IMR-90 (cell line): ENCODE measurements around the gene C10orf90. TPM values are rescaled to one million over a fixed set of nuclear protein-coding genes. Genes with fewer than 3 reads are reported as not detected.

Experiments used
- ATAC-seq: fragments of 200-7000 bp; cut with Tn5 transposase; 2 replicates; pipeline ENCODE4 v1.9.1; 2020; ENCODE audit warnings: low read depth, mild to moderate bottlenecking, moderate library complexity
- BruUV-seq: library from RNA; stranded (reverse); fragments of 400-500 nt; replicated peaks from 2 replicates; lab custom pipeline; 2021; lab: Mats Ljungman, UMichigan
- CTCF ChIA-PET: fragments of 300-600 bp; formaldehyde crosslinking; extraction: SDS; loops from one replicate; lab custom pipeline; 2021; ENCODE audit warnings: antibody characterized with exemption; lab: Yijun Ruan, JAX
- POLR2A ChIA-PET: fragments of 300-600 bp; sonication (Branson Sonifier 250); formaldehyde crosslinking; loops from one replicate; lab custom pipeline; 2022; ENCODE audit warnings: antibody characterized with exemption; ENCODE audit not compliant: unreplicated experiment; lab: Charles Lee
- DNase-seq: peaks from one replicate; pipeline ENCODE4 v3.0.0; 2013
- H2AFZ ChIP-seq: replicated peaks from 2 replicates; pipeline ENCODE3; 2013; ENCODE audit warnings: low read length, mild to moderate bottlenecking; ENCODE audit not compliant: poor library complexity
- H2AK5ac ChIP-seq: 2 replicates; pipeline ENCODE4 v1.6.1; 2013; ENCODE audit warnings: low read depth, low read length, inconsistent platforms
- H2AK9ac ChIP-seq: replicated peaks from 2 replicates; pipeline ENCODE3; 2013; ENCODE audit warnings: mild to moderate bottlenecking, low read depth, low read length, moderate library complexity; ENCODE audit not compliant: poor library complexity
- H2BK120ac ChIP-seq: 2 replicates; pipeline ENCODE4 v1.6.1; 2013; ENCODE audit warnings: low read depth, low read length, inconsistent platforms
- H2BK15ac ChIP-seq: 3 replicates; pipeline ENCODE4 v1.6.1; 2013; ENCODE audit warnings: low read depth, low read length, inconsistent platforms
- H2BK20ac ChIP-seq: 2 replicates; pipeline ENCODE4 v1.6.1; 2013; ENCODE audit warnings: low read depth, mild to moderate bottlenecking, inconsistent platforms, low read length, moderate library complexity
- H2BK5ac ChIP-seq: 2 replicates; pipeline ENCODE4 v1.6.1; 2013; ENCODE audit warnings: mild to moderate bottlenecking, low read depth, low read length, inconsistent platforms; ENCODE audit not compliant: poor library complexity, severe bottlenecking
- H3K14ac ChIP-seq: replicated peaks from 2 replicates; pipeline ENCODE4 v1.6.1; 2013; ENCODE audit warnings: low read depth, low read length, inconsistent platforms
- H3K18ac ChIP-seq: 2 replicates; pipeline ENCODE4 v1.6.1; 2013; ENCODE audit warnings: low read depth, low read length, control low read depth
- H3K23ac ChIP-seq: 2 replicates; pipeline ENCODE4 v1.6.1; 2013; ENCODE audit warnings: low read depth, low read length, inconsistent platforms
- H3K27ac ChIP-seq: 2 replicates; pipeline ENCODE4 v1.5.1; 2013; ENCODE audit warnings: mild to moderate bottlenecking, control low read depth, low read length; ENCODE audit not compliant: insufficient read depth
- H3K27me3 ChIP-seq: 2 replicates; pipeline ENCODE4 v1.6.1; 2013; ENCODE audit warnings: low read length; ENCODE audit not compliant: control insufficient read depth, insufficient read depth
- H3K36me3 ChIP-seq: 2 replicates; pipeline ENCODE4 v1.6.1; 2013; ENCODE audit warnings: low read length, mixed read lengths; ENCODE audit not compliant: control insufficient read depth, insufficient read depth
- H3K4ac ChIP-seq: 2 replicates; pipeline ENCODE4 v1.6.1; 2013; ENCODE audit warnings: low read depth, low read length, inconsistent platforms
- H3K4me1 ChIP-seq: 2 replicates; pipeline ENCODE4 v1.6.1; 2013; ENCODE audit warnings: low read length, mixed read lengths; ENCODE audit not compliant: control insufficient read depth, insufficient read depth
- H3K4me2 ChIP-seq: 2 replicates; pipeline ENCODE4 v1.6.1; 2013; ENCODE audit warnings: low read depth, mild to moderate bottlenecking, control low read depth, low read length, moderate library complexity
- H3K4me3 ChIP-seq: 2 replicates; pipeline ENCODE4 v1.5.1; 2013; ENCODE audit warnings: low read depth, mild to moderate bottlenecking, control low read depth, low read length, moderate library complexity; ENCODE audit not compliant: insufficient read depth
- H3K56ac ChIP-seq: 2 replicates; pipeline ENCODE4 v1.6.1; 2013; ENCODE audit warnings: low read length, inconsistent platforms; ENCODE audit not compliant: insufficient read depth; ENCODE audit errors: extremely low read depth
- H3K79me1 ChIP-seq, 2 experiments: 2 replicates each; pipeline ENCODE4 v1.6.1; 2013; ENCODE audit warnings: low read length in 2 of 2, inconsistent platforms in 1 of 2, low read depth in 1 of 2
- H3K9ac ChIP-seq: 2 replicates; pipeline ENCODE4 v1.6.1; 2013; ENCODE audit warnings: low read depth, low read length, control low read depth
- H3K9me1 ChIP-seq: 2 replicates; pipeline ENCODE4 v1.6.1; 2013; ENCODE audit warnings: low read length, inconsistent platforms; ENCODE audit not compliant: insufficient read depth
- H3K9me3 ChIP-seq: 2 replicates; pipeline ENCODE4 v1.6.1; 2013; ENCODE audit warnings: low read length; ENCODE audit not compliant: control insufficient read depth, insufficient read depth
- H4K20me1 ChIP-seq: 2 replicates; pipeline ENCODE4 v1.6.1; 2013; ENCODE audit warnings: low read length, inconsistent platforms; ENCODE audit not compliant: insufficient read depth
- H4K5ac ChIP-seq: 2 replicates; pipeline ENCODE4 v1.6.1; 2013; ENCODE audit warnings: mild to moderate bottlenecking, low read depth, low read length, control low read depth
- H4K8ac ChIP-seq, 2 experiments: 2 replicates each; pipeline ENCODE4 v1.6.1; 2013; ENCODE audit warnings: low read depth in 2 of 2, low read length in 2 of 2, control low read depth in 1 of 2, inconsistent platforms in 1 of 2
- H4K91ac ChIP-seq: 2 replicates; pipeline ENCODE4 v1.6.1; 2013; ENCODE audit warnings: low read depth, low read length, inconsistent platforms; ENCODE audit not compliant: insufficient read depth
- BHLHE40 ChIP-seq: fragments of 150-350 bp; IDR thresholded peaks from 2 replicates; pipeline ENCODE4 v1.6.1; 2016; ENCODE audit warnings: mild to moderate bottlenecking, low read depth, low read length
- CHD1 ChIP-seq: IDR thresholded peaks from 2 replicates; pipeline ENCODE4 v1.6.1; 2012; ENCODE audit warnings: low read depth, low read length, improper control_type of control experiment
- MAZ ChIP-seq: IDR thresholded peaks from 2 replicates; pipeline ENCODE4 v1.6.1; 2012; ENCODE audit warnings: low read depth, mild to moderate bottlenecking, low read length, improper control_type of control experiment, moderate library complexity, borderline replicate concordance
- POLR2A ChIP-seq: IDR thresholded peaks from 2 replicates; pipeline ENCODE4 v1.6.1; 2012; ENCODE audit warnings: mild to moderate bottlenecking, low read depth, low read length
- WGBS, 2 experiments: methylation state at CpG; one replicate each; pipeline versions ENCODE4 v1.1.5 to v1.1.7; 2013; ENCODE audit warnings: missing lambda C conversion rate in 2 of 2; ENCODE audit not compliant: insufficient read length in 1 of 2; ENCODE audit errors: extremely low coverage in 2 of 2; 5-methylcytosine and 5-hydroxymethylcytosine counted together
- dilution Hi-C: fragments of 300-500 bp; cut with HindIII; formaldehyde crosslinking; loops from one replicate; pipeline ENCODE4 v1.14.3; 2018; ENCODE audit warnings: low sequenced_read_pairs; ENCODE audit not compliant: unreplicated experiment
- in situ Hi-C: fragments of 300-500 bp; cut with MboI; formaldehyde crosslinking; loops from 3 replicates; pipeline ENCODE4 v1.14.3; 2019; ENCODE audit warnings: low sequenced_read_pairs, inconsistent platforms, mixed read lengths
- intact Hi-C: fragments of 100-400 bp; cut with micrococcal nuclease; formaldehyde crosslinking; loops from 2 replicates; pipeline ENCODE4 v1.10.0; 2022
- polyA plus RNA-seq, 3 experiments: library from polyadenylated mRNA; depleted of rRNA; stranded (reverse); fragments of >200 nt; gene quantifications; 2 replicates each; pipeline ENCODE4 v1.2.3, GENCODE V29; 2012; ENCODE audit warnings: low replicate concordance in 1 of 3
- total RNA-seq: library from RNA; depleted of rRNA; stranded (reverse); fragments of >200 nt; gene quantifications from 2 replicates; pipeline ENCODE4 v1.2.3, GENCODE V29; 2012

Gene C10orf90
- total and polyA plus RNA-seq, 2 of the 4 experiments (the other 2 are of a cell fraction) = 0.05 to 0.18 TPM

GRCh38 chr10:126647116-126647515, 23.4 kb downstream of the C10orf90 start:
- H3K9me1 ChIP-seq = no peaks in the 10 kb centered on the region
- intact Hi-C loops = no loop called here
- TF ChIP-seq MAZ (no peak), BHLHE40 (no peak), CHD1 (no peak), POLR2A (no peak)
- H2BK15ac ChIP-seq = no peak overlapping the region
- no peak overlapping the region for H4K8ac ChIP-seq
- ChIA-PET POLR2A (no interaction called here), CTCF (interaction anchor here (0.8 kb wide), 1 partner anchor 9 kb away, joined by 3 read pairs; no protein-coding TSS in a partner anchor)
- H4K5ac ChIP-seq = no peak overlapping the region
- no peak overlapping the region for H3K9ac ChIP-seq
- no peak overlapping the region for H3K56ac ChIP-seq
- H2BK5ac ChIP-seq = no peak overlapping the region
- H3K9me3 ChIP-seq = no peaks in the 10 kb centered on the region
- no peak overlapping the region for H3K4ac ChIP-seq
- H4K20me1 ChIP-seq = no peaks in the 10 kb centered on the region
- H3K79me1 ChIP-seq = no peaks in the 10 kb centered on the region
- H4K91ac ChIP-seq = no peak overlapping the region
- no peak for DNase-seq
- H3K27me3 ChIP-seq = no peaks in the 10 kb centered on the region
- H3K4me1 ChIP-seq = no peaks in the 10 kb centered on the region
- ATAC-seq = no peak
- H2AK5ac ChIP-seq = no peak overlapping the region
- BruUV-seq = no TSS peak
- in situ Hi-C loops = no loop called here
- dilution Hi-C loops = no loop called here
- H2AK9ac ChIP-seq = no peak overlapping the region
- no peak overlapping the region for H2BK120ac ChIP-seq
- no peak overlapping the region for H2AFZ ChIP-seq
- 12% methylated on average over 2 of the region's 5 CpGs; no CpG with 5 or more reads in 1 of the 2 experiments for WGBS, 2 experiments
- H3K27ac ChIP-seq = no peak overlapping the region
- no peaks in the 10 kb centered on the region for H3K36me3 ChIP-seq
- H3K4me2 ChIP-seq = no peak overlapping the region
- no peak overlapping the region for H3K14ac ChIP-seq
- no peak overlapping the region for H2BK20ac ChIP-seq
- no peak overlapping the region for H3K23ac ChIP-seq
- H3K4me3 ChIP-seq = no peak overlapping the region
- no peak overlapping the region for H3K18ac ChIP-seq
